Pancreas (tissue), 10 donors: ENCODE measurements around the gene MAN2A2. TPM values are rescaled to one million over a fixed set of nuclear protein-coding genes. Genes with fewer than 3 reads are reported as not detected.

ENCODE experiments used
- ATAC-seq, 4 donors: fragments of 200-7000 bp; cut with Tn5 transposase; one replicate each; pipeline versions ENCODE4 v1.8.0 to v1.9.1; 2020; ENCODE audit warnings: mild to moderate bottlenecking in 4 of 4, moderate library complexity in 4 of 4
- DNase-seq, 6 donors: peaks; one replicate each; pipeline ENCODE4 v3.0.0-alpha.2; 2020
- FAIRE-seq: peaks from 2 replicates; lab custom pipeline; 2012; peaks lifted over from hg19 to GRCh38; lab: Jason Lieb, UNC
- H3K27ac ChIP-seq, 4 donors: fragments of 200-600 bp; sonication (generic); 1 replicate in 3 of 4; 2 replicates in 1 of 4; pipeline versions ENCODE4 v1.5.0 to v1.8.0; 2020
- H3K27me3 ChIP-seq, 4 donors: fragments of 200-600 bp; one replicate each; pipeline ENCODE4 v1.8.0; 2021
- H3K36me3 ChIP-seq, 3 donors: fragments of 200-600 bp; sonication (generic) in 1 of 3; one replicate each; pipeline versions ENCODE4 v1.5.0 to v1.8.0; 2020 to 2021
- H3K4me1 ChIP-seq, 3 donors: fragments of 200-600 bp; one replicate each; pipeline ENCODE4 v1.8.0; 2021
- H3K4me3 ChIP-seq, 4 donors: fragments of 200-600 bp; sonication (generic) in 2 of 4; one replicate each; pipeline versions ENCODE4 v1.5.0 to v1.8.0; 2020 to 2021
- H3K9me3 ChIP-seq, 4 donors: fragments of 200-600 bp; one replicate each; pipeline ENCODE4 v1.8.0; 2021
- WGBS, 2 donors: extraction: QIAGEN DNeasy Blood & Tissue Kit; methylation state at CpG; one replicate each; pipeline ENCODE4 v1.1.7; 2013; 5-methylcytosine and 5-hydroxymethylcytosine counted together
- intact Hi-C, 3 donors: fragments of 100-400 bp; cut with DNase I; formaldehyde crosslinking; loops; one replicate each; pipeline versions ENCODE4 v1.11.1 to v1.14.2; 2022
- polyA plus RNA-seq, 2 donors: library from polyadenylated mRNA; stranded (reverse); fragments of 200-250 nt; gene quantifications; one replicate each; pipeline ENCODE4 v1.2.3, GENCODE V29; 2013
- total RNA-seq, 6 donors: library from RNA; stranded (reverse); fragmentation: NEBNext Ultra II Directional in 4 of 6; extraction: Animal tissue kit (Norgen Biotek cat#: 25700) in 4 of 6; gene quantifications; one replicate each; pipeline versions ENCODE4 v1.2.1 to v1.2.4, GENCODE V29; 2021 to 2023
- TF ChIP-seq, protein P1 (sequence below), 4 donors: fragments of 200-600 bp; sonication (generic) in 3 of 4; IDR thresholded peaks; one replicate each; pipeline versions ENCODE4 v1.5.0 to v1.8.0; 2021; ENCODE audit warnings: antibody characterized with exemption in 4 of 4
- donor health status: healthy with polysubstance abuse.
- donor health status: DM: no; HTN: no; CAD: no; lungs with moderate emphysema.
- donor health status: DM: no; HTN: no; CAD: no.
- donor health status: control.
- donor health status: control.
- donor health status: Bipolar disorder and iron deficiency.
- donor health status: DM: yes; HTN: yes; CAD: no.
- donor health status: DM: no; HTN: no; CAD: no.
- donor health status: DM: no; HTN: no; CAD: no.
- donor health status: DM: yes; HTN: yes; CAD: no.

MAN2A2 gene
- total and polyA plus RNA-seq, 8 donors: 56.6 to 118 (median 67.7) TPM

DNA sequence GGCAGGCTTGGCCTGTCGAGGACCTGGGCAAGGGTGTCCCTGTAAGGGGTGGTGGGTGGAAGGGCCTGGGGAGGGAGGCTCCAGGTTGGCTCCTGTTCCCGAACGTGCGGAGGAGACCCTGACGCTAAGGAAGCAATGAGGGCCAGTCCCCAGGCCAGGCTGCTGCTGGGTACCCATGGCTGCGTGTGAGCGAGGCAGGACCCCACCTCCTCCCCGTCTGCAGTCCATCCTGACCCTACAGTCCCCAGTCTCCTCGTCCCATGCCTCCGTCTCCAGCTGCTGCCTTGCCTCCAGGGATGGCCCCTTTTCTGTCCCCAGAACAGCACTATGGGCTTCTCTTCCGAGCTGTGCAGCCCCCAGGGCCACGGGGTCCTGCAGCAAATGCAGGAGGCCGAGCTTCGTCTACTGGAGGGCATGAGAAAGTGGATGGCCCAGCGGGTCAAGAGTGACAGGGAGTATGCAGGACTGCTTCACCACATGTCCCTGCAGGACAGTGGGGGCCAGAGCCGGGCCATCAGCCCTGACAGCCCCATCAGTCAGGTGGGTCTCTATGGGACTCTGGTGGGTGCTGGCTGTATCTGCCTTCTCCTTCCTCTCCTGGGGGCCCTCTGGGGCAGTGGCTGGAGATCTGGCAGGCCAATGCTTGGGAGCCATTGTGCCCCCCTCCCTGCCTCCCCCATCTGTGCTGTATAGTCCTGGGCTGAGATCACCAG is 18.2 kb upstream of the MAN2A2 start:
- Histone ChIP-seq H3K36me3 (peaks cover 2 to 23% (median 20%) of the 10 kb centered on the region in 3 donors), H3K4me3 (peak overlapping the region; percentile 23 to 43 (median 32)), H3K9me3 (no peaks in the 10 kb centered on the region), H3K27me3 (no peaks in the 10 kb centered on the region), H3K4me1 (peaks cover 0 to 23% (median 0%) of the 10 kb centered on the region in 3 donors), H3K27ac (peak overlapping the region; percentile 51 to 88 (median 82))
- DNase-seq: peak in 2 of 6 donors; percentile 59 to 78
- TF ChIP-seq, protein P1, sequence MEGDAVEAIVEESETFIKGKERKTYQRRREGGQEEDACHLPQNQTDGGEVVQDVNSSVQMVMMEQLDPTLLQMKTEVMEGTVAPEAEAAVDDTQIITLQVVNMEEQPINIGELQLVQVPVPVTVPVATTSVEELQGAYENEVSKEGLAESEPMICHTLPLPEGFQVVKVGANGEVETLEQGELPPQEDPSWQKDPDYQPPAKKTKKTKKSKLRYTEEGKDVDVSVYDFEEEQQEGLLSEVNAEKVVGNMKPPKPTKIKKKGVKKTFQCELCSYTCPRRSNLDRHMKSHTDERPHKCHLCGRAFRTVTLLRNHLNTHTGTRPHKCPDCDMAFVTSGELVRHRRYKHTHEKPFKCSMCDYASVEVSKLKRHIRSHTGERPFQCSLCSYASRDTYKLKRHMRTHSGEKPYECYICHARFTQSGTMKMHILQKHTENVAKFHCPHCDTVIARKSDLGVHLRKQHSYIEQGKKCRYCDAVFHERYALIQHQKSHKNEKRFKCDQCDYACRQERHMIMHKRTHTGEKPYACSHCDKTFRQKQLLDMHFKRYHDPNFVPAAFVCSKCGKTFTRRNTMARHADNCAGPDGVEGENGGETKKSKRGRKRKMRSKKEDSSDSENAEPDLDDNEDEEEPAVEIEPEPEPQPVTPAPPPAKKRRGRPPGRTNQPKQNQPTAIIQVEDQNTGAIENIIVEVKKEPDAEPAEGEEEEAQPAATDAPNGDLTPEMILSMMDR (IDR thresholded peaks at IDR 0.05): no peak
- peak; percentile 1 to 8 (median 2) for ATAC-seq
- 71 to 76% methylated on average over 15 to 16 of the region's 16 CpGs for WGBS, 2 donors
- intact Hi-C loops: loop anchor here in 1 of 3 donors (5.0 kb wide), 1 partner anchor 238 kb away; no protein-coding TSS in a partner anchor
- no peak for FAIRE-seq

DNA sequence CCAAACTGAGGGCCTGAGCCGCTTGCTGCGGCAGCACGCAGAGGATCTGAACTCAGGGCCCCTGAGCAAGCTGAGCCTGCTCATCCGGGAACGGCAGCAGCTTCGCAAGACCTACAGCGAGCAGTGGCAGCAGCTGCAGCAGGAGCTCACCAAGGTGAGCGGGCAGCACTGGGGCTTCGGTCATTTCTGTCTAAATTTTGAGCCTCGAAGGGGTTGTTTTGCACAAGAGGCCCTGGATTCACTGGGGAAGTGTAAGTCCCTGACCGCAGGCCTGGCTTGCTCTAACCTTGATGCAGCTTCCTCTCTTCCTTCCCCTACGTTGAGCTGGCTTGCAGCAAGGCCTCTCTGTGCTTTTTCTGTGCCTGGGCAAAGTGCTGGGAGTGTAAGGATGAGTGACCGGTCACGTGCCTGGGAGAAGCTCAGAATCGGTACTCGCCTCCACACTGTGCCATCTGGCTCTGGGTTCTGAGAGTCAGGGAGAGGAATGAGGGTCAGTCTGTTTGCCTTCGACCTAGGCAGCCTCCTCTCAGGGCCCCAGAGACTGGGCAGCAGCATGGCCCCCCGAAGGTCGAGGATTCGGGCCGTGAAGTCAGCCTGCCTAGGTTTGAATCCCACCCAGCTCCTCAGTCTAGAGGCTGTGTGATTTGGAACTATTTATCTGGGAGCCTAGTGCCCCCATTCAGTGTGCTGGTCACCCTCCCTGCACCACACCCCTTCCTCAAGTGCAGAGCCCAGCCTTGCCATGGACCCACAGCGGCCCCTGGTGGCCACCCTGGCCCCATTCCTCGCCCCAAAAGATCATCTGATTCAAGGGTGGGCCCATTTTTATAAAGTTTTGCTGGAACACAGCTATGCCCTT is 17.4 kb upstream of the MAN2A2 start:
- Histone ChIP-seq H3K4me3 (peak overlapping the region in 1 of 4 donors; percentile 43), H3K27ac (peak overlapping the region in 3 of 4 donors; percentile 78 to 88 (median 85)), H3K36me3 (peaks cover 0 to 15% (median 15%) of the 10 kb centered on the region in 3 donors), H3K27me3 (no peaks in the 10 kb centered on the region), H3K4me1 (peaks cover 0 to 23% (median 0%) of the 10 kb centered on the region in 3 donors), H3K9me3 (no peaks in the 10 kb centered on the region)
- intact Hi-C loops: loop anchor here in 2 of 3 donors (2.0 to 5.0 kb wide), 2 partner anchors 237 to 238 kb away; no protein-coding TSS in a partner anchor
- TF ChIP-seq, protein P1 (IDR thresholded peaks at IDR 0.05): peak; percentile 91 to 97 (median 92)
- DNase-seq: peak in 5 of 6 donors; percentile 54 to 89 (median 77)
- FAIRE-seq: no peak
- WGBS, 2 donors: 65 to 71% methylated on average over 23 of the region's 23 CpGs
- ATAC-seq: peak; percentile 37 to 74 (median 70)

DNA sequence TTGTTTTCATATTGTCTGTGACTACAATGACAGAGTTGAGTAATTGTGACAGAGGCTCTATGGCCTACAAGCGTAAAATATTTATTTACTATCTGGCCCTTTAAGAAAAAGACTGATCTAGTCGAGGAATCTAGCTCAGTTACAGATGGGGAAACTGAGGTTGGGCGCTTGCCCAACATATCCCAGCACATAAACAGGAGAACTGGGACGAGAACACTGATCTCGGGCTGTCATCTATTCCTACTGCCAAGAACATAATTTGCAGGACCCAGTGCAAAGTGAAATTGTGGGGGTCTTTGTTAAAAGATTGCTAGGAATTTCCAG is 16.8 kb upstream of the MAN2A2 start:
- ATAC-seq (no peak), FAIRE-seq (no peak), DNase-seq (no peak)
- H3K4me1 ChIP-seq: peaks cover 0 to 23% (median 0%) of the 10 kb centered on the region in 3 donors
- H3K36me3 ChIP-seq: peaks cover 0 to 9% (median 9%) of the 10 kb centered on the region in 3 donors
- H3K27me3 ChIP-seq: no peaks in the 10 kb centered on the region
- intact Hi-C loops: loop anchor here in 2 of 3 donors (2.0 to 5.0 kb wide), 2 partner anchors 237 to 239 kb away; no protein-coding TSS in a partner anchor
- no peak overlapping the region for H3K4me3 ChIP-seq
- no peak overlapping the region for H3K27ac ChIP-seq
- 8 to 13% methylated on average over 5 of the region's 5 CpGs for WGBS, 2 donors
- H3K9me3 ChIP-seq: no peaks in the 10 kb centered on the region
- TF ChIP-seq, protein P1 (IDR thresholded peaks at IDR 0.05): no peak

DNA sequence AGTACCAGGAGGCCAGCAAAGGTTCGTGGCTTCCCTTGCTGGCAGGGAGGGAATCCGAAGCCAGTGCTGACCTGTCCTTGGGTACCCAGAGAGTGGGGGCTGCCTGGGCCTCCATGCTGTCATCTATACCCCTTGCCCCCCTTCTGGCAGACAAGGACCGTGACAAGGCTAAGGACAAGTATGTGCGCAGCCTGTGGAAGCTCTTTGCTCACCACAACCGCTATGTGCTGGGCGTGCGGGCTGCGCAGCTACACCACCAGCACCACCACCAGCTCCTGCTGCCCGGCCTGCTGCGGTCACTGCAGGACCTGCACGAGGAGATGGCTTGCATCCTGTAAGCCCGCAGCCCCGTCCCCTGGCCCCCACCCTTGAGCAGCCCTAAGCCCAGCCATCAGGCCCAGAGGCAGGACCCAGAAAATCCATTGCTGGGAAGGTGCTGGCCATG is 16.0 kb upstream of the MAN2A2 start:
- Histone ChIP-seq H3K27ac (no peak overlapping the region), H3K36me3 (peaks cover 0 to 6% (median 4%) of the 10 kb centered on the region in 3 donors), H3K4me1 (peaks cover 0 to 23% (median 0%) of the 10 kb centered on the region in 3 donors), H3K4me3 (no peak overlapping the region), H3K9me3 (no peaks in the 10 kb centered on the region), H3K27me3 (no peaks in the 10 kb centered on the region)
- TF ChIP-seq, protein P1 (IDR thresholded peaks at IDR 0.05): no peak
- intact Hi-C loops: loop anchor here in 2 of 3 donors (2.0 to 5.0 kb wide), 2 partner anchors 238 to 240 kb away; no protein-coding TSS in a partner anchor
- ATAC-seq (no peak), DNase-seq (peak in 2 of 6 donors; percentile 51 to 59), FAIRE-seq (no peak)
- 75 to 84% methylated on average over 13 of the region's 13 CpGs for WGBS, 2 donors
